ENCODE results near the gene PHF13. TPM values are rescaled to one million over a fixed set of nuclear protein-coding genes. Genes with fewer than 3 reads are reported as not detected.
A peak's percentile ranks its signal among the peaks of the same experiment; 100 is the strongest.

PHF13 gene
- polyA plus RNA-seq, 2 donors, result 8.4 to 9.0 TPM

- no peaks in the 10 kb centered on the region for H3K9me3 ChIP-seq (ENCODE audit: control insufficient read depth in 2 of 2, insufficient read depth in 1 of 2, low read depth in 1 of 2, low read length in 1 of 2)
- H3K4me1 ChIP-seq (ENCODE audit: control insufficient read depth in 2 of 2, insufficient read depth in 2 of 2, low read length in 1 of 2), result peaks cover 12 to 24% of the 10 kb centered on the region in 2 donors
- peak overlapping the region; percentile 98 for H3K4me3 ChIP-seq (ENCODE audit: low read depth in 1 of 2, low read length in 2 of 2)
- no peaks in the 10 kb centered on the region for H3K27me3 ChIP-seq (ENCODE audit: control insufficient read depth in 1 of 2, insufficient read depth in 2 of 2, low read length in 2 of 2)
- peak overlapping the region; percentile 97 to 99 for H3K27ac ChIP-seq (ENCODE audit: low read depth in 2 of 2, low read length in 1 of 2)
- H3K36me3 ChIP-seq (ENCODE audit: control insufficient read depth in 2 of 2, insufficient read depth in 2 of 2, low read length in 1 of 2), result peaks cover 6 to 26% of the 10 kb centered on the region in 2 donors
- WGBS, 2 donors, result 0% methylated on average over 40 of the region's 40 CpGs
These were observed 12.2 kb upstream of the PHF13 start for GRCh38 chr1:6601049-6601922.

- WGBS, 2 donors, result 0% methylated on average over 85 to 103 of the region's 103 CpGs
- no peaks in the 10 kb centered on the region for H3K27me3 ChIP-seq (ENCODE audit: control insufficient read depth in 1 of 2, insufficient read depth in 2 of 2, low read length in 2 of 2)
- peaks cover 6 to 19% of the 10 kb centered on the region in 2 donors for H3K36me3 ChIP-seq (ENCODE audit: control insufficient read depth in 2 of 2, insufficient read depth in 2 of 2, low read length in 1 of 2)
- H3K4me3 ChIP-seq (ENCODE audit: low read depth in 1 of 2, low read length in 2 of 2), result peak overlapping the region; percentile 98
- H3K27ac ChIP-seq (ENCODE audit: low read depth in 2 of 2, low read length in 1 of 2), result peak overlapping the region; percentile 97 to 99
- peaks cover 9 to 19% of the 10 kb centered on the region in 2 donors for H3K4me1 ChIP-seq (ENCODE audit: control insufficient read depth in 2 of 2, insufficient read depth in 2 of 2, low read length in 1 of 2)
- H3K9me3 ChIP-seq (ENCODE audit: control insufficient read depth in 2 of 2, insufficient read depth in 1 of 2, low read depth in 1 of 2, low read length in 1 of 2), result no peaks in the 10 kb centered on the region
These were observed 11.4 kb upstream of the PHF13 start for GRCh38 chr1:6601923-6602668.

DNA sequence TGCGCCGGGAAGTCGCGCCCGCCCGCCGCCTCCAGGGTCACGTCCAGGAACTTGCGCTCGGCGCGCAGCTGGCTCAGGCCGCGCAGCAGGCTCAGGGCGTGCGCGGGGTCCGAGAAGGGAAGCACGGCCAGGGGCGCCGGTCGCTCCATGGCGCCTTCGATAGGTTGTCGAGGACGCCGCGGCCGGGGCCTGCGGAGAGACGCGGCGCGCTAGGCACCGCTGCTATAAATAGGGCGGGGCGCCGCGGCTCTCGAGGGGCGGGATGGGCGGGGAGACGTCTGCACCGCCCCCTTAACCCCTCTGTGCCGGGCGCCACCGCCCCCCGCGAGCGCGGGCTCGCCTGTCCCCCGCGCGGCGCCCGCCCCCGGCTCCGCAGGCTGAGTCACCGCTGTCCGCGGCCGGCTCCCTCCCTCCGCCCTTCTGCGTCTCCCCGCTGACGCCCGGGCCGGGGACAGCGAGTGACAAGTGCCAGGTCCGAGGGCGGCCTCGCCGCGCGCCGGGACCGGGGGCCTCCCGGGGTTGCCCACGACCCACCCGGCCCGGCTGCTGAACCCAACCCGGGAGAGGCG, 10.8 kb upstream of the PHF13 start, which contains the start of gene KLHL21:
Gene KLHL21, minus strand, starts transcription at position 201 of the 569 bp plus-strand sequence. Its CDS starts 52 bp downstream, at position 149.
- H3K4me1 ChIP-seq (ENCODE audit: control insufficient read depth in 2 of 2, insufficient read depth in 2 of 2, low read length in 1 of 2), result peaks cover 6 to 13% of the 10 kb centered on the region in 2 donors
- 0% methylated on average over 55 to 84 of the region's 84 CpGs for WGBS, 2 donors
- H3K9me3 ChIP-seq (ENCODE audit: control insufficient read depth in 2 of 2, insufficient read depth in 1 of 2, low read depth in 1 of 2, low read length in 1 of 2), result no peaks in the 10 kb centered on the region

GRCh38 chr1:6603238-6603914, 10.2 kb upstream of the PHF13 start:
- Histone ChIP-seq H3K36me3 (ENCODE audit: control insufficient read depth in 2 of 2, insufficient read depth in 2 of 2, low read length in 1 of 2) (peaks cover 0 to 9% of the 10 kb centered on the region in 2 donors), H3K4me3 (ENCODE audit: low read depth in 1 of 2, low read length in 2 of 2) (peak overlapping the region; percentile 61 to 98), H3K9me3 (ENCODE audit: control insufficient read depth in 2 of 2, insufficient read depth in 1 of 2, low read depth in 1 of 2, low read length in 1 of 2) (no peaks in the 10 kb centered on the region), H3K4me1 (ENCODE audit: control insufficient read depth in 2 of 2, insufficient read depth in 2 of 2, low read length in 1 of 2) (peaks cover 4 to 10% of the 10 kb centered on the region in 2 donors), H3K27ac (ENCODE audit: low read depth in 2 of 2, low read length in 1 of 2) (peak overlapping the region; percentile 97 to 99), H3K27me3 (ENCODE audit: control insufficient read depth in 1 of 2, insufficient read depth in 2 of 2, low read length in 2 of 2) (no peaks in the 10 kb centered on the region)
- WGBS, 2 donors, result 1 to 2% methylated on average over 36 of the region's 36 CpGs

More for the DNA sequence above, 10.8 kb upstream of the PHF13 start, which contains the start of gene KLHL21:
- no peaks in the 10 kb centered on the region for H3K27me3 ChIP-seq (ENCODE audit: control insufficient read depth in 1 of 2, insufficient read depth in 2 of 2, low read length in 2 of 2)
- H3K4me3 ChIP-seq (ENCODE audit: low read depth in 1 of 2, low read length in 2 of 2), result peak within 1 kb of the TSS; percentile 98
- peaks cover 1 to 12% of the 10 kb centered on the region in 2 donors for H3K36me3 ChIP-seq (ENCODE audit: control insufficient read depth in 2 of 2, insufficient read depth in 2 of 2, low read length in 1 of 2)
- peak within 1 kb of the TSS; percentile 97 to 99 for H3K27ac ChIP-seq (ENCODE audit: low read depth in 2 of 2, low read length in 1 of 2)

DNA sequence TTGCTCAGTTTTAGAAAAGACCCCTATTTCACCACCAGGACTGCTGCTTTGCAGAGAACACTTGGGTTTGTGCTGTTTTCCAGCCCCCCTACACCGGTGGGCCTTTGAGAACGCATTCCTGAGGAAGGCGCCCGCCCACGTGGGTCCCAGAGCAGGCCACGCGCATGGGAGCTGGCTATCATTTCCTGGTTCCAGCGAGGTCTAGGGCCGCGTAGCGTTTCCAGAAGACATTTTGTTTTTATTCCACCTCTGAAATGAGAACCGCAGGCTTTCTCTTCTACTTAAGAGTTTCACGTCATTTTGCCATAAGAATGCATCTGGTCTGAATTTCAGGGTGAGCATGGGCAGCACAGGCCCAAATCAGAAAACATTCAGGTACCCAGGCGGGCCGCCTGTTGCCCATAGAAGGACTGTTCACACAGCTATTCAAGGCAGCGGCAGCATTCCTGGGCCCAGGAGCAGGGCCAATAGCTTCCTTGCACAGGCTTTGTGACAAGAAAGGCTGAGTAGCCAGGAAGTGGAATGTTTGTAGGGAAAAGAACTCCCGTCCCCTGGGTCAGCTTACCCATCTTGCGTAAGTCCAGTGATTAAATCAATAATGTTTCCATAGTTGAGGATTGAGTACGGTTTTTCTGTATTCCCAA, 9.5 kb upstream of the PHF13 start:
- H3K27me3 ChIP-seq (ENCODE audit: control insufficient read depth in 1 of 2, insufficient read depth in 2 of 2, low read length in 2 of 2), result no peaks in the 10 kb centered on the region
- 18 to 32% methylated on average over 19 of the region's 19 CpGs for WGBS, 2 donors
- peaks cover 2 to 7% of the 10 kb centered on the region in 2 donors for H3K4me1 ChIP-seq (ENCODE audit: control insufficient read depth in 2 of 2, insufficient read depth in 2 of 2, low read length in 1 of 2)
- H3K9me3 ChIP-seq (ENCODE audit: control insufficient read depth in 2 of 2, insufficient read depth in 1 of 2, low read depth in 1 of 2, low read length in 1 of 2), result no peaks in the 10 kb centered on the region
- H3K36me3 ChIP-seq (ENCODE audit: control insufficient read depth in 2 of 2, insufficient read depth in 2 of 2, low read length in 1 of 2), result peaks cover 0 to 5% of the 10 kb centered on the region in 2 donors
- peak overlapping the region; percentile 97 to 99 for H3K27ac ChIP-seq (ENCODE audit: low read depth in 2 of 2, low read length in 1 of 2)
- H3K4me3 ChIP-seq (ENCODE audit: low read depth in 1 of 2, low read length in 2 of 2), result peak overlapping the region in 1 of 2 donors; percentile 98

DNA sequence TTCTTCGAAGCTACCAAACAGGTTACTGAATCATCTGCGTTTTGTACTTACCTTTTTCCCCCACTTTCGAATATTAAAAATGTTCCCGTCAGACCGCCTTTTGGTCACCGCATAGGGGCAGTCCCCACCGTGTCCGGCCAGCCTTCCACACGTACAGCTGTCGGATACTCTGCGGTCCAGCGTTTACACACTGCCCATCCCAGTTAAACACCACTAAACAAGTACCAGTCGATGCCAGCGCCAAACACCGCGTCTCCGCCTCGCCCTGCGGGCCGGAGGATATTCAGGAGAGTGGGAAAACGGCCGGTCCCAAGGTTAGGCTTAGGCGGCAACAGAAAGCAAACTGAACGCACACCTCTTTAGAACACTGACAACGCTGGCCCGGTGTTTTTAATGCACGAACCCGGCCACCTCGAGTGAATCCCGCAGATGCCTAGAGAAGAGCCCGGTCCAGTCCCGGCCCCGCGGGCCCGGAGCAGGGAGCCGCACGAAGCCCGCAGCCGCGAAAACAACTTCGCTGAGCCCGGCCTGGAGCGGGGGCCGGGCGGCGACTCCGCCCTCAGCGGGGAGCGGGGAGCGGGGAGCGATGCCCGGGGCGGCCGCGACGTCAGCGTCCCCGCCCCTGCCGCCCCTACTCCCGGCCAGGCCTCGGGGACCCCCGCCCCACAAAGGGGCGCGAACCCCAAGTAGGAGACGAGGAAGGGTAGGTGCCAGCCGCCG, 730 bp upstream of the PHF13 start:
- H3K36me3 ChIP-seq (ENCODE audit: control insufficient read depth in 2 of 2, insufficient read depth in 2 of 2, low read length in 1 of 2), result peaks cover 0 to 3% of the 10 kb centered on the region in 2 donors
- no peaks in the 10 kb centered on the region for H3K9me3 ChIP-seq (ENCODE audit: control insufficient read depth in 2 of 2, insufficient read depth in 1 of 2, low read depth in 1 of 2, low read length in 1 of 2)
- peaks cover 0 to 2% of the 10 kb centered on the region in 2 donors for H3K4me1 ChIP-seq (ENCODE audit: control insufficient read depth in 2 of 2, insufficient read depth in 2 of 2, low read length in 1 of 2)
- WGBS, 2 donors, result 0% methylated on average over 45 to 67 of the region's 67 CpGs
- H3K4me3 ChIP-seq (ENCODE audit: low read depth in 1 of 2, low read length in 2 of 2), result peak overlapping the region; percentile 44 to 77
- peak overlapping the region; percentile 98 to 100 for H3K27ac ChIP-seq (ENCODE audit: low read depth in 2 of 2, low read length in 1 of 2)
- no peaks in the 10 kb centered on the region for H3K27me3 ChIP-seq (ENCODE audit: control insufficient read depth in 1 of 2, insufficient read depth in 2 of 2, low read length in 2 of 2)

GRCh38 chr1:6614019-6614928, 743 bp downstream of the PHF13 start:
- Histone ChIP-seq H3K4me1 (ENCODE audit: control insufficient read depth in 2 of 2, insufficient read depth in 2 of 2, low read length in 1 of 2) (peaks cover 0 to 2% of the 10 kb centered on the region in 2 donors), H3K27me3 (ENCODE audit: control insufficient read depth in 1 of 2, insufficient read depth in 2 of 2, low read length in 2 of 2) (no peaks in the 10 kb centered on the region), H3K4me3 (ENCODE audit: low read depth in 1 of 2, low read length in 2 of 2) (peak overlapping the region; percentile 82 to 90), H3K27ac (ENCODE audit: low read depth in 2 of 2, low read length in 1 of 2) (peak overlapping the region; percentile 86 to 93), H3K36me3 (ENCODE audit: control insufficient read depth in 2 of 2, insufficient read depth in 2 of 2, low read length in 1 of 2) (peaks cover 0 to 3% of the 10 kb centered on the region in 2 donors), H3K9me3 (ENCODE audit: control insufficient read depth in 2 of 2, insufficient read depth in 1 of 2, low read depth in 1 of 2, low read length in 1 of 2) (no peaks in the 10 kb centered on the region)
- 1 to 3% methylated on average over 60 to 117 of the region's 117 CpGs for WGBS, 2 donors

Measured in esophagus (tissue), 2 donors.